NCI-H2107 (cell line): ENCODE measurements around the gene MRGPRF.

Experiments
- DNase-seq: peaks from one replicate; lab custom pipeline; 2025; lab: John Stamatoyannopoulos, UW

Gene MRGPRF

GRCh38 chr11:68963779-68964178 is 49.3 kb downstream of the MRGPRF start:
- DNase-seq = no peak

- no peak for DNase-seq
Observed at GRCh38 chr11:68962527-68963250, 50.4 kb downstream of the MRGPRF start.

- DNase-seq = no peak
Observed at GRCh38 chr11:68961245-68961644, 51.8 kb downstream of the MRGPRF start.

GRCh38 chr11:68960294-68961071 is 52.6 kb downstream of the MRGPRF start:
- no peak for DNase-seq

DNA sequence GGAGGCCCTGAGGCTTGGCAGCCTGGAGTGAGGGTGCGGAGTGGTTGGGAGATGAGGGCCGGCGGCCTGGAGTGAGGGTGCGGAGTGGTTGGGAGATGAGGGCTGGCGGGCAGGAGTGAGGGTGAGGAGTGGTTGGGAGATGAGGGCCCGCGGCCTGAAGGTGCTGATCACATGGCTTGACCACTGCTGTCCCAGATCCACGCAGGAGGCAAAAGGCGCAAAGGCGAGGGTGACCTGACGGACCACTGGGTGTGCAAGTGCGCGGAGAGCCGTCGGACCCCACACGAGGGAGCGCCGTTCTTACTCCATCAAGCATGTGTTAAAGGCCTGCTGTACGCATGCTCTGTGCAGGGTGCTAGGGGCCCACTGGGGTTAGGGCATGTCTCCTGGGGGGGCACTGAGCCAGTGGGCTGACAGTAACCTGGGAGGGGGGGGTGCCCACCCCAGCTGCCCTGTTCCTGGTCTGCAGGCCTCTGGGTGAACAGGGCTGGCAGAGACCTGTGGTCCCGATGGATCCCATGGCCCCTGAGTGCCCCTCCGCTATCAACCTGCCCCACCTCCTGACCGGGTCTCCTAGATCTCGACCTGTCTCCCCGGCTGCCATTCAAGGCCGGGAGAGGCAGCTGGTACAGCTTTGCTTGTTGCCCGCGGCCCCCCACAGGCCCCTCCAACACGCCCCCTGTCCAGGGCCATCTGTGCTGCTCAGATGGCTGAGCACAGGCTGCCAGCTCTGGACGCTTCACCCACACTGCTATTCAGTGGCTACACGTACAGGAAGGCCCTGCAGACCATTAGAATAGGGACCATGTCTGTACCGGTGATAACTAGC is 53.4 kb downstream of the MRGPRF start:
- DNase-seq = no peak

DNA sequence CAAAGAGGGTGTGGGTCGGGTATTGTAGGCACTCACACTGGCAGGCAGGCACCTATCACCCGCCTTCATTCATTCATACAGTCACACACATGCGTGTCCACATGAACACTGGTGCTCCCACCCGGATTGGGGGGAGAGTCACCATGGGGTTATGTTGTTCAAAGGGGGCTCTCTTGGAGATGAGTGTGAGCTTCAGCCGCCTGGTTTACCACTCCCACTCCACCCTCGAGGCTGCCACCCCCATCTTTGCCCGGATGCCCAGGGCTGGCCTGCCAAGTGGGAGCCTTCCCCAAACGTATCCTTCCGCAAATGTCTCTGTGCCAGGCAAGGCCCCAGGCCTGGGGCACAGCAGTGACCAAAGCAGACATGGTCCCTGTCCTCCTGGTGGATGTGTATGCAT is 54.8 kb downstream of the MRGPRF start:
- no peak for DNase-seq

DNA sequence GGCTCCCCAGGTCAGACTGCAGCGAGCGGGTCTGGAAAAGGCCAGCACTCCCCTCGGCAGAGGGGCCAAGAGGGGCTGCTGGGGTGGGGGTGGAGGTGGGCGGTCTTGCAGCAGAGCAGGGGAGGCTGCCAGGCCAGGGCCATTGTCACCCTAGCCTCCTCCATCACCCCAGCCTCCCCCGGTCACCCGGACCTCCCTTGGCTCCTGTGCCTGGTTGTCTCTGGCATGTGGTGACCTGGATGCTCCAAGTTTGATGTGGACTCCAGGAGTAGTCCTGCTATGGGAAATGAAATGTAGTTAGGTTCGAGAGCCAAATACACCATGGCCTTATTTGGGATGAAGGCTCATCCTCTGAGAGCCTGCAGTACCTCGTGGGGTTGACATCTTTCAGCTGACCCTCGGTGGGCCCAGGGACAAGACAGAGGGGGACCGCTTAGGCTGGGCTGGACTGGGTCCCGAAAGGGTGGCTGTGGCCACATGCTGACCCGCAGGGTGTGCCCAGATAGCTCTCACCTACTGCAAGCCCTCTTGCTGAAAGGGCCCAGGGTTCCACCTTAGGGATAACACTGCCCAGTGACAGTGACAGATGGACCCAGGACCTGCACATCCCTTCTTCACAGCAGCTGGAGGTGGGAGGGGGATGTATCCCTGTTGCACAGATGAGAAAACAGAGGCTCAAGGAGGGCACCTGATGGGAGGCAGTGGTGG is 56.3 kb downstream of the MRGPRF start:
- DNase-seq = no peak

- no peak for DNase-seq
Observed at GRCh38 chr11:68956142-68956541, 56.9 kb downstream of the MRGPRF start.

GRCh38 chr11:68955607-68955958 is 57.5 kb downstream of the MRGPRF start:
- no peak for DNase-seq

DNA sequence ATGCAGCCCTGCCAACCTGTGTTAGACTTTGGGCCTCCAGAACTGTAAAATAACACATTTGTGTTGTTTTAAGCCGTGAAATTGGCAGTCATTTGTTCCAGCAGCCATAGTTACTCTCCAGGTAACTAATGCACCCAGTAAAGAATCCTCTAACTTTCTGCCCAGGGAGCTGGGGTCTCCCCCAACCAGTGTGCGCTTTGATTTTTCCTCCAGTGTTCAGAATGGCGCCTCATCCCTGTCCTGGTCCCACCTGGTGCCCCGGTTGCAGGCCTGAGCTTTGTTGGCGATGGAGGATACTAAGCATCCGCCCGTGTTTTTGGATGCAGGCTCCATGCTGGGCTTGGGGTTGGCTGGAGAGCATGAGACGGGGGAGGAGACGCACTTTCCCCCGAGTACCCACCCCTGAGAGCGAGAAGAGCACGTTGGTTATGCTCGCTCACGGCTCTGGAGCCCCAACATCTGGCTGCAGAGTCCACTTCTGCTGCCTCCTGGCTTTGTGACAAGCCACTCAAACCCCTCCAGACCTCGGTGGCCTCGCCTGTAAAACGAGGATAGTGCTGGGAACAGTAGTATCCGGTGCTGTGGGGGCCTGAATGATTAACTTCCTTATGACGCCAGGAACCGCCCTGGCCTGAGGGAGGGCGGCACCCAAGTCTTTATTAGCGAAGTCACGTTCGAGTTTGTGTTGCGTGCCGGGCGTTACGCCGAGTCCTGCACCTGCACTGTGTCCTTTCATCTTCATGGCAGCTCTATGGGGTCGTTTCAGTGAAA is 58.0 kb downstream of the MRGPRF start:
- no peak for DNase-seq
